Kidney (tissue), 22 donors: ENCODE data around the gene CCDC185. TPM values are rescaled to one million over a fixed set of nuclear protein-coding genes. Genes with fewer than 3 reads are reported as not detected.
A peak's percentile ranks its signal among the peaks of the same experiment; 100 is the strongest.

ENCODE experiments used
- DNase-seq, 5 donors: peaks; one replicate each; pipeline ENCODE4 v3.0.0-alpha.2; 2013 to 2020
- FAIRE-seq: peaks from 2 replicates; lab custom pipeline; 2012; peaks lifted over from hg19 to GRCh38; lab: Jason Lieb, UNC
- H3K27ac ChIP-seq, 2 donors: one replicate each; pipeline ENCODE4 v1.7.0; 2013; ENCODE audit warnings: low read depth in 2 of 2, low read length in 2 of 2, inconsistent platforms in 1 of 2
- H3K27me3 ChIP-seq: one replicate; pipeline ENCODE4 v1.7.1; 2013; ENCODE audit warnings: low read length, inconsistent platforms; ENCODE audit not compliant: control insufficient read depth, insufficient read depth
- H3K36me3 ChIP-seq, 3 donors: one replicate each; pipeline versions ENCODE4 v1.7.0 to v1.7.1; 2013; ENCODE audit warnings: low read length in 3 of 3, control low read depth in 1 of 3, inconsistent platforms in 1 of 3; ENCODE audit not compliant: insufficient read depth in 3 of 3, control insufficient read depth in 2 of 3
- H3K4me1 ChIP-seq, 3 donors: one replicate each; pipeline versions ENCODE4 v1.7.0 to v1.7.1; 2013; ENCODE audit warnings: low read length in 3 of 3, inconsistent platforms in 1 of 3, low read depth in 1 of 3; ENCODE audit not compliant: control insufficient read depth in 2 of 3, insufficient read depth in 2 of 3
- H3K4me3 ChIP-seq, 3 donors: one replicate each; pipeline versions ENCODE4 v1.7.0 to v1.8.1; 2013; ENCODE audit warnings: low read length in 3 of 3, control low read depth in 1 of 3, inconsistent platforms in 1 of 3
- H3K9ac ChIP-seq, 3 donors: one replicate each; pipeline versions ENCODE4 v1.7.0 to v1.7.1; 2013; ENCODE audit warnings: low read length in 3 of 3, control low read depth in 1 of 3, inconsistent platforms in 1 of 3
- H3K9me3 ChIP-seq, 3 donors: one replicate each; pipeline versions ENCODE4 v1.7.0 to v1.7.1; 2013; ENCODE audit warnings: low read length in 3 of 3, control low read depth in 1 of 3, inconsistent platforms in 1 of 3; ENCODE audit not compliant: control insufficient read depth in 2 of 3, insufficient read depth in 1 of 3
- CTCF ChIP-seq: IDR thresholded peaks from 3 replicates; pipeline ENCODE4 v1.5.1; 2012; ENCODE audit warnings: mild to moderate bottlenecking, moderate library complexity, borderline replicate concordance; ENCODE audit not compliant: insufficient read depth; ENCODE audit errors: extremely low read depth
- intact Hi-C: fragments of 100-400 bp; cut with DNase I; formaldehyde crosslinking; loops from one replicate; pipeline ENCODE4 v1.11.1; 2022
- long read RNA-seq, 10 donors: library from polyadenylated mRNA in 1 of 10; unstranded in 1 of 10; transcript quantifications; one replicate each; pipeline ENCODE4 v2.0.0 and lab custom pipeline, GENCODE V29; 2021 to 2026
- polyA plus RNA-seq: library from polyadenylated mRNA; stranded (reverse); fragments of 350-450 nt; fragmentation: Illumina TruSeq; extraction: RNeasy Lipid Tissue Mini Kit (QIAGEN cat#74804); gene quantifications from one replicate; pipeline ENCODE4 v1.2.3, GENCODE V29; 2014; ENCODE audit warnings: low read depth, low replicate concordance; ENCODE audit not compliant: insufficient read depth
- total RNA-seq: library from RNA; stranded (reverse); fragmentation: NEBNext Ultra II Directional; extraction: Animal tissue kit (Norgen Biotek cat#: 25700); gene quantifications from one replicate; pipeline ENCODE4 v1.2.1, GENCODE V29; 2021
- donor health status: control.
- donor health status: control.
- donor health status: control.
- donor health status: control.
- donor health status: control.
- donor health status: DM: yes; HTN: yes; CAD: no.
- donor health status: Normal renal cell carcinoma (clear cell type).

CCDC185 gene
- 0.13 TPM for total RNA-seq
- polyA plus RNA-seq: not detected
- long read RNA-seq, donor 1: 0 reads
- long read RNA-seq, donor 2: 0 reads
- long read RNA-seq, donor 3: 0 reads
- long read RNA-seq, donor 4: 0 reads
- long read RNA-seq, donor 5: 0 reads
- long read RNA-seq, donor 6: 0 reads
- long read RNA-seq, donor 7: 0 reads
- long read RNA-seq, donor 8: 0 reads
- long read RNA-seq, donor 9: 0 reads
- long read RNA-seq, donor 10: 0 reads

GRCh38 chr1:223393275-223394214, at the start of gene CCDC185:
Gene CCDC185, plus strand, starts transcription at chr1:223393415. Its CDS starts 61 bp downstream, at chr1:223393476.
- peak in 4 of 5 donors; percentile 22 to 53 (median 32) for DNase-seq

GRCh38 chr1:223343692-223344091, 49.5 kb upstream of the CCDC185 start:
- intact Hi-C loops: no loop called here
- no peaks in the 10 kb centered on the region for H3K27me3 ChIP-seq
- H3K4me3 ChIP-seq: no peak overlapping the region
- H3K9me3 ChIP-seq: no peaks in the 10 kb centered on the region
- H3K4me1 ChIP-seq: peaks cover 0 to 6% (median 0%) of the 10 kb centered on the region in 3 donors
- DNase-seq: no peak
- H3K27ac ChIP-seq: no peak overlapping the region
- no peak overlapping the region for H3K9ac ChIP-seq
- H3K36me3 ChIP-seq: no peaks in the 10 kb centered on the region
- FAIRE-seq: no peak
- no peak for TF ChIP-seq CTCF

More at GRCh38 chr1:223393275-223394214, at the start of gene CCDC185:
- Histone ChIP-seq H3K4me1 (no peaks in the 10 kb centered on the region), H3K27me3 (no peaks in the 10 kb centered on the region), H3K36me3 (no peaks in the 10 kb centered on the region), H3K9ac (no peak within 1 kb of the TSS), H3K9me3 (no peaks in the 10 kb centered on the region), H3K4me3 (no peak within 1 kb of the TSS), H3K27ac (no peak within 1 kb of the TSS)
- TF ChIP-seq CTCF: no peak
- FAIRE-seq: no peak
- intact Hi-C loops: no loop called here

GRCh38 chr1:223344491-223344890, 48.7 kb upstream of the CCDC185 start:
- intact Hi-C loops: no loop called here
- no peak for DNase-seq
- Histone ChIP-seq H3K36me3 (no peaks in the 10 kb centered on the region), H3K4me1 (peaks cover 0 to 6% (median 0%) of the 10 kb centered on the region in 3 donors), H3K9ac (no peak overlapping the region), H3K27ac (no peak overlapping the region), H3K27me3 (no peaks in the 10 kb centered on the region), H3K9me3 (no peaks in the 10 kb centered on the region), H3K4me3 (no peak overlapping the region)
- FAIRE-seq: no peak
- TF ChIP-seq CTCF: no peak
